ENCODE results near the gene TNS1. TPM values are rescaled to one million over a fixed set of nuclear protein-coding genes. Genes with fewer than 3 reads are reported as not detected.

The TNS1 gene
- total RNA-seq, 2 donors from 2014 or later, result 168 to 174 TPM

- peaks cover 15% of the 10 kb centered on the region for H3K4me1 ChIP-seq
- ATAC-seq, result no peak
- no peak for TF ChIP-seq POLR2A (IDR thresholded peaks at IDR 0.05)
- no peak for TF ChIP-seq CTCF (IDR thresholded peaks at IDR 0.05)
- no peaks in the 10 kb centered on the region for H3K27me3 ChIP-seq
- no peak overlapping the region for H3K27ac ChIP-seq
- no peak overlapping the region for H3K4me3 ChIP-seq
- WGBS, 2 donors, result 25 to 45% methylated on average over 1 of the region's 1 CpG
- DNase-seq, result no peak
- H3K36me3 ChIP-seq (replicated peaks in 1 of 2; ENCODE audit: insufficient read depth in 1 of 2, low read depth in 2 of 2), result no peaks in the 10 kb centered on the region
- H3K9me3 ChIP-seq, result no peaks in the 10 kb centered on the region
- intact Hi-C loops (cut with DNase I), result loop anchor here (10.0 kb wide), 1 partner anchor 248 kb away; no protein-coding TSS in a partner anchor
Measured at GRCh38 chr2:218033208-218033589, 30.4 kb upstream of the TNS1 start.

- intact Hi-C loops (cut with DNase I), result loop anchor here (10.0 kb wide), 1 partner anchor 248 kb away; no protein-coding TSS in a partner anchor
- ATAC-seq, result no peak
- no peak overlapping the region for H3K27ac ChIP-seq
- peaks cover 22% of the 10 kb centered on the region for H3K4me1 ChIP-seq
- WGBS, 2 donors, result 78 to 85% methylated on average over 10 to 12 of the region's 12 CpGs
- no peaks in the 10 kb centered on the region for H3K9me3 ChIP-seq
- TF ChIP-seq CTCF (IDR thresholded peaks at IDR 0.05) (no peak), POLR2A (IDR thresholded peaks at IDR 0.05) (no peak)
- no peaks in the 10 kb centered on the region for H3K36me3 ChIP-seq (replicated peaks in 1 of 2; ENCODE audit: insufficient read depth in 1 of 2, low read depth in 2 of 2)
- H3K4me3 ChIP-seq, result no peak overlapping the region
- DNase-seq, result no peak
- no peaks in the 10 kb centered on the region for H3K27me3 ChIP-seq
Measured at GRCh38 chr2:218032336-218033171, 29.8 kb upstream of the TNS1 start.

GRCh38 chr2:218031771-218032257, 29.0 kb upstream of the TNS1 start:
- no peak for ATAC-seq
- no peaks in the 10 kb centered on the region for H3K27me3 ChIP-seq
- 92 to 95% methylated on average over 3 to 7 of the region's 7 CpGs for WGBS, 2 donors
- H3K36me3 ChIP-seq (replicated peaks in 1 of 2; ENCODE audit: insufficient read depth in 1 of 2, low read depth in 2 of 2), result no peaks in the 10 kb centered on the region
- intact Hi-C loops (cut with DNase I), result loop anchor here (10.0 kb wide), 1 partner anchor 247 kb away; no protein-coding TSS in a partner anchor
- no peak for TF ChIP-seq POLR2A (IDR thresholded peaks at IDR 0.05)
- TF ChIP-seq CTCF (IDR thresholded peaks at IDR 0.05), result no peak
- no peaks in the 10 kb centered on the region for H3K9me3 ChIP-seq
- H3K4me3 ChIP-seq, result no peak overlapping the region
- peaks cover 29% of the 10 kb centered on the region for H3K4me1 ChIP-seq
- no peak overlapping the region for H3K27ac ChIP-seq
- no peak for DNase-seq

GRCh38 chr2:218031261-218031660, 28.5 kb upstream of the TNS1 start:
- ATAC-seq, result no peak
- no peak for DNase-seq
- no peaks in the 10 kb centered on the region for H3K27me3 ChIP-seq
- H3K27ac ChIP-seq, result no peak overlapping the region
- no peak overlapping the region for H3K4me3 ChIP-seq
- intact Hi-C loops (cut with DNase I), result loop anchor here (10.0 kb wide), 1 partner anchor 246 kb away; no protein-coding TSS in a partner anchor
- WGBS, 2 donors, result 85 to 91% methylated on average over 1 of the region's 1 CpG
- H3K4me1 ChIP-seq, result peaks cover 35% of the 10 kb centered on the region
- TF ChIP-seq POLR2A (IDR thresholded peaks at IDR 0.05), result no peak
- TF ChIP-seq CTCF (IDR thresholded peaks at IDR 0.05), result no peak
- H3K36me3 ChIP-seq (replicated peaks in 1 of 2; ENCODE audit: insufficient read depth in 1 of 2, low read depth in 2 of 2), result no peaks in the 10 kb centered on the region
- H3K9me3 ChIP-seq, result no peaks in the 10 kb centered on the region
